ENCODE data around the gene USP19.

The USP19 gene

GRCh38 chr3:49151610-49152009, 31.0 kb upstream of the USP19 start:
- Mint-ChIP-seq H3K27ac (no peak overlapping the region), H3K27me3 (ENCODE audit: low read depth) (no peaks in the 10 kb centered on the region), H3K4me1 (ENCODE audit: low read depth) (no peaks in the 10 kb centered on the region), H3K9me3 (no peaks in the 10 kb centered on the region), H3K4me3 (no peak overlapping the region), H3K36me3 (ENCODE audit: low read depth) (no peaks in the 10 kb centered on the region)

DNA sequence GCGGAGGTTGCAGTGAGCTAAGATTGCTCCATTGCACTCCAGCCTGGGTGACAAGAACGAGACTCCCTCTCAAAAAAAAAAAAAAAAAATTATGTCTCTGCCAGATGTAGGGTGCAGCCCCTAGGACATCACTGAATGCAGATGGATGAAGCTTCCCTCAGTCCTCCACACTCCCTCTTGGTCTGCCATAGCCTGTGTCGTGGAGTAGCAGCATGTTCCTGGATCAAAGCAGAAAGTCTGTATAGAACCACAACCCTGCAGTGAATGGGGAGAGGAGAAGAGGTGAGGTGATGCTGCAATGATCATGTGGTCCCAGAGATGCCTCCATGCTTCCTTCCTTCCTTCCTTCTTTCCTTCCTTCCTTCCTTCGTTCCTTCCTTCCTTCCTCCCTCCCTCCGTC, 27.5 kb upstream of the USP19 start:
- Mint-ChIP-seq H3K4me3 (no peak overlapping the region), H3K36me3 (ENCODE audit: low read depth) (no peaks in the 10 kb centered on the region), H3K27ac (no peak overlapping the region), H3K27me3 (ENCODE audit: low read depth) (no peaks in the 10 kb centered on the region), H3K9me3 (no peaks in the 10 kb centered on the region), H3K4me1 (ENCODE audit: low read depth) (no peaks in the 10 kb centered on the region)

DNA sequence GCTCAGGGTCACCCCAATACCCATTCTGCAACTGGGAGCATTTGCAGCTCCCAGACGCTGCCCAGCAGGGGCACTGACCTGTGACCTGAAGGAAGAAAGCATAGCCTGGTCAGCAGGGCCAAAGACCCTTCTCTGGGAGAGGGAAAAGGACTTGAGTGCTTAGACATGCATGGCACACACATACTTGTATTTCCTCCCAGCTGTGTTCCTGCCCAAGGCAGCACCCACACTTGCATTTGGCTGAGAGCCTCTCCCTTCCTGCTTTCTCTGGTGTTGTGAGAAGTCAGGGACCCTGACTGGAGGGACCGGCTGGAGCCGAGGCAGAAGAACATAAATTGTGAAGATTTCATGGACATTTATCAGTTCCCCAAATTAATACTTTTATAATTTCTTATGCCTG, 19.5 kb upstream of the USP19 start:
- peaks cover 9% of the 10 kb centered on the region for H3K4me1 Mint-ChIP-seq (ENCODE audit: low read depth)

DNA sequence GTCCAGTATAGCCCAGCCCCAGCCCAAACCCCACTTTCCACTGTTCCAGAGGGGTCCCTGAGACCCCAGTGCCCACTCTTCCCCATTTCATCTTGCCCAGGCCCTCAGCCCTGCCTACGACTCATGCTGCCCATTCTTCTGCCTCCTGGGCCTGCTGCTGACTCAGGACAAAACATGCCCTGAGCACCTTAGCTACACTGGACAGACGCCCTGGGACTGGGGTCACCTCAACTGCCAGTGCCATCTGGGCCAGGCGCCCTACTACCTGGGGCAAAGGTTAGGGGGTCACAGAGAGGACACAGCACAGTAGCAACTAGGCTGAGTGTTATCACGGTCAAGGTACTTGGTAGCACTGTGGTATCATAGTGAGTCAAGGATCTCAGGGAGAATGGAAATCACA, 14.9 kb upstream of the USP19 start:
- Mint-ChIP-seq H3K27me3 (ENCODE audit: low read depth) (peaks cover 10% of the 10 kb centered on the region), H3K27ac (no peak overlapping the region), H3K36me3 (ENCODE audit: low read depth) (no peaks in the 10 kb centered on the region), H3K9me3 (no peaks in the 10 kb centered on the region), H3K4me3 (no peak overlapping the region), H3K4me1 (ENCODE audit: low read depth) (peaks cover 4% of the 10 kb centered on the region)

More for the DNA sequence above, 19.5 kb upstream of the USP19 start:
- H3K9me3 Mint-ChIP-seq = no peaks in the 10 kb centered on the region
- H3K36me3 Mint-ChIP-seq (ENCODE audit: low read depth) = no peaks in the 10 kb centered on the region
- H3K27ac Mint-ChIP-seq = no peak overlapping the region
- no peak overlapping the region for H3K4me3 Mint-ChIP-seq
- H3K27me3 Mint-ChIP-seq (ENCODE audit: low read depth) = peaks cover 3% of the 10 kb centered on the region

- H3K27ac Mint-ChIP-seq = no peak overlapping the region
- no peaks in the 10 kb centered on the region for H3K9me3 Mint-ChIP-seq
- peaks cover 2% of the 10 kb centered on the region for H3K4me1 Mint-ChIP-seq (ENCODE audit: low read depth)
- peaks cover 10% of the 10 kb centered on the region for H3K27me3 Mint-ChIP-seq (ENCODE audit: low read depth)
- H3K4me3 Mint-ChIP-seq = no peak overlapping the region
- H3K36me3 Mint-ChIP-seq (ENCODE audit: low read depth) = no peaks in the 10 kb centered on the region
Observed at GRCh38 chr3:49134471-49135265, 14.0 kb upstream of the USP19 start.

DNA sequence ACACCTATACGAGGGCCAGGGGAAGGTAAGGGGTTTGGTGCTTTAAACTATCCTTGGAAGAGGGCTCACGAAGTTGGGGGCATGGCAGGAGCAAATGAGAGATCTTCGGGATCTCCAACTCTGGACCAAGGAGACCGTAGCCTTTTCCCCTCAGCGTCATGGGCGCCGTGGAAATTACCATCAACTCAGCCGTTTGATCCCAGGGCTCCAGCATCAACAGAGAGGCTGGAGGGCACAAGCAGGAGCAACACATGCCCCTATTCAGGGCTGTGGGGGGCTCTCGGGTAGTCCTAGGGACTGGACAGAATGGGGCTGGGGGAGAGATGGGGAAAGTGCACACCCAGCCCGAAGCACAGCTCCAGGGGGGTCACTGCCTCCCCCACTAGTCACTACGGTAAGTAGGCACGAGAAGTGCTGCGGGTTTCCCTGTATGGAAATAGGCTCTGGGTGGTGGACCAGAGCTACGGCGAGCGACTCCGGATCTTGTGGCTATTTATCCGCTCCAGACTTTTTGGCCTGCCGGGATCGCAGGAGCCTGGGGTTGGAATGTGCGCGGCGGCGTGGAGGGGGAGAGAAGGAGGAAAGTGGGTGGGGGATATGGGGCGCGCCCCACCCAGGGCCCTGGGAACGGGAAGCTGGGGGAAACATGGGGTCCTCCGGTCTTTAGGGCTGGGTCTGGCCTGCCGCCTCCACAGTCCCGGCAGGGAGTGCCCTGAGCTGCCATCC, 12.8 kb upstream of the USP19 start:
- H3K4me3 Mint-ChIP-seq = no peak overlapping the region

GRCh38 chr3:49132437-49133225, 12.0 kb upstream of the USP19 start, which contains the start of gene LAMB2:
Gene LAMB2, minus strand, starts transcription at chr3:49133050. Its CDS starts 183 bp downstream, at chr3:49132867.
- Mint-ChIP-seq H3K27ac (no peak within 1 kb of the TSS), H3K27me3 (ENCODE audit: low read depth) (peaks cover 10% of the 10 kb centered on the region), H3K4me3 (no peak within 1 kb of the TSS)

More for the DNA sequence above, 12.8 kb upstream of the USP19 start:
- Mint-ChIP-seq H3K36me3 (ENCODE audit: low read depth) (no peaks in the 10 kb centered on the region), H3K9me3 (no peaks in the 10 kb centered on the region), H3K27ac (no peak overlapping the region), H3K27me3 (ENCODE audit: low read depth) (peaks cover 10% of the 10 kb centered on the region), H3K4me1 (ENCODE audit: low read depth) (peaks cover 2% of the 10 kb centered on the region)

DNA sequence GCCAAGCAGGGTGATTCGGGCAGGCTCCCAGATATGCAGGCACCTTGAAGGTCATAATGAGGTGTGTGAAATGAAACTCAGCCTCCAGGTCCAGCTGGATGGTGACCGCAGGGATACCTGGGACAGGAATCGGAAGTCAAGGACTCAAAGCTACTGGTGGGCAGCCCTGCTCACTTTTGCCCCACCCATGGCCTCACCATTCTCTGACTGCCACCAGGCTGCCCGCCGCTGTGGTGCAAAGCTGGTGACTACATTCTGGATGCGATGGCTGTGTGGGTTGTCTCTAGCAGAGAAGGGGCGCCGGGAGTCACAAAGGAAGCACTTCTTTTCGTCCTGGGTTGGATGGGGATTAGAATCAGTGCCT, 11.4 kb upstream of the USP19 start:
- Mint-ChIP-seq H3K4me1 (ENCODE audit: low read depth) (peaks cover 2% of the 10 kb centered on the region), H3K36me3 (ENCODE audit: low read depth) (no peaks in the 10 kb centered on the region), H3K4me3 (no peak overlapping the region), H3K27ac (no peak overlapping the region), H3K27me3 (ENCODE audit: low read depth) (peaks cover 7% of the 10 kb centered on the region), H3K9me3 (no peaks in the 10 kb centered on the region)

More at GRCh38 chr3:49132437-49133225, 12.0 kb upstream of the USP19 start, which contains the start of gene LAMB2:
- Mint-ChIP-seq H3K36me3 (ENCODE audit: low read depth) (no peaks in the 10 kb centered on the region), H3K9me3 (no peaks in the 10 kb centered on the region), H3K4me1 (ENCODE audit: low read depth) (peaks cover 2% of the 10 kb centered on the region)

DNA sequence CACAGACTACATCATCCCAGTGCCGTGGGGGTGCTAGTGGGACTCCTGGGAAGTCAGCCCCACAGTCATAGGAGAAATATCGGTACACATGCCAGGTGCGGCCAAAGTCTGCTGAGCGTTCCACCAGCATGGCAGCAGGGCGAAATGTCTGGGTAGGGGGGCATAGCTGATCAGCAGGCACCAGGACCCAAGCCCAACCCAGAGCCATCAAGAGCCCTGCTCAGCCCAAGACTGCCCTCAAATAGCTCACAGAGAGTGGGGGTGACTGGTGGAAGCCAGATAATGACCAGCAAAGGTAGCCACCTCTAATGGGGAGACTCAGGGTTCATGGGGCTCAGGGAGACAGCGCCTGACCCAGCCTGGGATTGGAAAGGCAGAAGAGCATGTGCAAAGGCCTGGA, 11.0 kb upstream of the USP19 start:
- Mint-ChIP-seq H3K27me3 (ENCODE audit: low read depth) (peaks cover 7% of the 10 kb centered on the region), H3K4me3 (no peak overlapping the region), H3K4me1 (ENCODE audit: low read depth) (peaks cover 2% of the 10 kb centered on the region), H3K9me3 (no peaks in the 10 kb centered on the region), H3K27ac (no peak overlapping the region), H3K36me3 (ENCODE audit: low read depth) (no peaks in the 10 kb centered on the region)

GRCh38 chr3:49131040-49131439, 10.4 kb upstream of the USP19 start:
- Mint-ChIP-seq H3K9me3 (no peaks in the 10 kb centered on the region), H3K36me3 (ENCODE audit: low read depth) (no peaks in the 10 kb centered on the region), H3K27me3 (ENCODE audit: low read depth) (peaks cover 7% of the 10 kb centered on the region), H3K4me1 (ENCODE audit: low read depth) (peaks cover 2% of the 10 kb centered on the region), H3K27ac (no peak overlapping the region), H3K4me3 (no peak overlapping the region)

- Mint-ChIP-seq H3K27ac (no peak overlapping the region), H3K9me3 (no peaks in the 10 kb centered on the region), H3K4me3 (no peak overlapping the region), H3K4me1 (ENCODE audit: low read depth) (no peaks in the 10 kb centered on the region), H3K36me3 (ENCODE audit: low read depth) (no peaks in the 10 kb centered on the region), H3K27me3 (ENCODE audit: low read depth) (no peaks in the 10 kb centered on the region)
Observed at GRCh38 chr3:49124991-49125670, 4.5 kb upstream of the USP19 start.

GRCh38 chr3:49124203-49124602, 3.6 kb upstream of the USP19 start:
- no peak overlapping the region for H3K4me3 Mint-ChIP-seq
- H3K27ac Mint-ChIP-seq = no peak overlapping the region
- no peaks in the 10 kb centered on the region for H3K36me3 Mint-ChIP-seq (ENCODE audit: low read depth)
- H3K4me1 Mint-ChIP-seq (ENCODE audit: low read depth) = peaks cover 6% of the 10 kb centered on the region
- no peaks in the 10 kb centered on the region for H3K9me3 Mint-ChIP-seq
- no peaks in the 10 kb centered on the region for H3K27me3 Mint-ChIP-seq (ENCODE audit: low read depth)

DNA sequence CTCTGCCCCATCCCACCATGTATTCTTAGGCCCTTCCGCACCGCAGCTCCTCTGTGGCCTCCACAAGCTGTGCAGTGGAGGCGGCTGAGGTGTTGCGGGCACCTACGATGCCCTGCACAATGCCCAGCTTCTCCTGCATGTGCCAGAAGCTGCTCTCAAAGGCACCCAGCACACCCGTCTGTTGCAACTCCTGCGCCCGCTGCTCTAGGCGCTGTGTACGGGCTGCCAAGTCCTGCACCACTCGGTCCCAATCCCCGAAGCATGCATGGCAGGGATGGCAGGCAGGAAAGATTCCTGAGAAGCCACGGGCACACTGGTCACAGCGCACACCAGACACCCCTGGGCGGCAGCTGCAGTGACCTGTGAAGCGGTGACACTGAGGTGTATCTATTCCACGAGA, 3.1 kb upstream of the USP19 start:
- H3K4me3 Mint-ChIP-seq = no peak overlapping the region
- no peak overlapping the region for H3K27ac Mint-ChIP-seq
- peaks cover 4% of the 10 kb centered on the region for H3K36me3 Mint-ChIP-seq (ENCODE audit: low read depth)
- no peaks in the 10 kb centered on the region for H3K27me3 Mint-ChIP-seq (ENCODE audit: low read depth)
- H3K4me1 Mint-ChIP-seq (ENCODE audit: low read depth) = peaks cover 9% of the 10 kb centered on the region
- no peaks in the 10 kb centered on the region for H3K9me3 Mint-ChIP-seq

DNA sequence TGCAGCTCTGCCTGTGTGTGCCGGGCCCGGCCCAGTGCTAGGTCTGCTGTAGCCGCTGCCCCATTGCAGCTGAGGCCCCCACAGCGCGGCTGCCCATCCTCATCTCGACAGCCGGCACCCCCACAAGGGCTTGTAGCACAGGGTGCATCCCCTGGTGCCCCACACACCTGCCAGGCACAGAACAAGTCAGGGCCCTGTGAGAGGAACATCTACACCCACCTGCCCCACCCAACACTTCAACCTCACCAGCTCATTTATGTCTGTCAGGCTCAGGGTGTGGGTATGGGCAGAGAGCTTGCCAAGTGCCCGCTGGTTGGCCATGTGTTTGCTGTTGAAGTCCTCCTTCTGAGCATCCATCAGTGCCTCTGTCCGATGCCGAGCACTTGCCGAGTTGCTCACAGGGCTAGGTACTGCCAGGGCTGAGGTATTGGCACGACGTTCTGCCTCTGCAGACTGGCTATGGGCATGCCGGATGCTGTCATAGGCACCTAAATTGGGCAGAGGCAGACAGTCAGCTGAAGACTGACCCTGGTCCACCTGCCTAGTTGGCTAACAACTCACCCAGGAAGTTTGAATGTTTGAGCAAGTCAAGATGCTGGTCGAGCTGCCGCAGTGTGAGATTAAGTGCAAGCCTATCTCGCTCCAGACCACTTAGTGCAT, 2.4 kb upstream of the USP19 start:
- Mint-ChIP-seq H3K27me3 (ENCODE audit: low read depth) (no peaks in the 10 kb centered on the region), H3K9me3 (no peaks in the 10 kb centered on the region), H3K36me3 (ENCODE audit: low read depth) (peaks cover 5% of the 10 kb centered on the region), H3K27ac (no peak overlapping the region), H3K4me3 (no peak overlapping the region), H3K4me1 (ENCODE audit: low read depth) (peaks cover 9% of the 10 kb centered on the region)
